Jurkat, Clone E6-1 (cell line): Measurements from ENCODE around the gene TWSG1.
"Not testable (repeated sequence)": the region's sequence is repeated elsewhere in the genome, so short reads cannot be mapped to it uniquely, and the experiment has no call there.

Experiments used
- DNase-seq: peaks from one replicate; pipeline ENCODE4 v3.0.0-alpha.2; 2011; ENCODE audit warnings: low read depth, low spot score
- H3K4me3 ChIP-seq: 2 replicates; pipeline ENCODE4 v1.5.1; 2011; ENCODE audit warnings: mild to moderate bottlenecking, low read length, control low read depth, moderate library complexity

Gene TWSG1

DNA sequence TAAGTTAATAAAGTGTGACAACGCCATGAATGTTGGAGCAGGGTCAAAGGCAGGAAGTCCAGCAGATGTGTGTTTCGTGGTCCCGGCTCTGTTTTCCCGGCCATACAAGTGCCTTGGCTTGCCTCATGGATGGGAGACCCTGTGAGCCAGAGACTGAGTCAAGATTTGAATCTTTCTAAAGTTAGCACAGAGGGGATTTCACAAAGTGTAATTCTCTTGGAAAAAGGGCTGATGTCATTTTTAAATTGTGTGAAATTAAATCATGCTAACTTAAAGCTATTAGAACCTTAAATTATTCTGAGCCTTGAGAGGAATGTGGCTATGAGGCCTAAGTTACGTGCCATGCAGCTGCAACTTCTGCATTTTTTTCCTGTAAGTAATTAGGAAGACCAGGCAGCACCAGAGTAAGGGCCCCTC, 102.5 kb downstream of the TWSG1 start:
- H3K4me3 ChIP-seq: no peak overlapping the region
- no peak for DNase-seq

DNA sequence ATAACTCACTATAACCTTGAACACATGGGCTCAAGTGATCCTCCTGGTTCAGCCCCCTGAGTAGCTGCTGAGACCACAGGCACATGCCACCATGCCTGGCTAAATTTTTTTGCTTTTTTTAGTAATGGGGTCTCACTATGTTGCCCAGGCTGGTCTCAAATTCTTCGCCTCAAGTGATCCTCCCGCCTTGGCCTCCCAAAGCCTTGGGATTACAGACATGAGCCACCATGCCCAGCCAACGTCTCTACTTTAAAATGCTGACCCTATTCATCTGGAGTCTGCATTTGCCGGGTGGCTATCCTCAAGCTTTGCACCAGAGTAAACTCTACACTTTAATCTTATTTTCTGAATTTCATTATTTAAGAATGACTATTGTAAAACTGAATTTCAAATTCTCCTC, 103.1 kb downstream of the TWSG1 start:
- no peak for DNase-seq
- H3K4me3 ChIP-seq: no peak overlapping the region

DNA sequence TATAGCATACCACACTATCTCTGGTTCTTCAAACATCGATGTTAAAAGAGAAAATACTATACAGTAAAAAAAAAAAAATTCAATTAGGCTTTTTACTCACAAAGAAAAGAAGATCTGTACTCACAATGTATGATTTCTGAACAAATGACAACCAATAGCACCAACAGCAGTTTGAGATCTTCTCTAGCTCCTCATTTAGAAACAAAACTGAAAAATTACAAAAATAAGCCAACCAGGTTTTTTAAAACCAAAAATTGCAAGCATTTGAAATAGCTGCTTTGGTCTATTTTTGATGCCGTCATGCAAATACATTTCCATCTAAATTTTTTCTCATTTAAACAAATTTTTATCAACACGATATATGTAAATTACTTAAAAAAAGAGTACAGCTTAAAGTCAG, 106.5 kb downstream of the TWSG1 start:
- DNase-seq: no peak
- H3K4me3 ChIP-seq: no peak overlapping the region

DNA sequence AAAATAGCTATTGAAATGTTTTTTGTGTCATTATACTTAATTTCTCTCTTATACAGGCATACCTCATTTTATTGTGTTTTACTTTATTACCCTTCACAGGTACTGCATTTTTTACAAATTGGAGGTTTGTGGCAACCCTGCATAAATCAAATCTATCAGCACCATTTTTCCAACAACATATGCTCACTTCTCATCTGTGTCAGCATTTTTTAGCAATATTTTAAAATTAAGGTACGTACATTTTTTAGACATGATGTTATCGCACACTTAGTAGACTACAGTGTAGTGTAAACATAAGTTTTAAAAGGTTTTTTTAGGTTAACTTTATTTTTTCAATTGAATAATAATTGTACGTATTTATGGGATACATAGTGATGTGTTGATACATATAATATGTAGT, 110.0 kb downstream of the TWSG1 start:
- DNase-seq: no peak

DNA sequence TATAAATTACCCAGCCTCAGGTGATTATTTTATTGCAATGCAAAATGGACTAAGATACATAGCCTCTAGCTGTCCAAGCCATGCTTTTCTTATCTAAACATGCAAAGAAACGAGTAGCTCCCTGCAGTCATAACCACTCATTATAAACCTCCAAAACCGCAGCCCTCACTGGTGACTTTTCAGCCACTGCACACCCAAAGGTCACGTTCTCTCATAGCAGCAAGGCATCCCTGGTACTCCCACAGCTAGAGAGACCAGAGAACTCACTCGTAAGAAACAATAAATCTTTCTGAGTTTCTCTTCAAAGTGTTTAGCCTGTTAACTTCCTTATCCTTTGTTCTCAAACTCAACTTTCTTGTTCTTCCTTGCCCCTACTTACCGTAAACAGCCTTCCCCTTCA, 112.3 kb downstream of the TWSG1 start:
- no peak overlapping the region for H3K4me3 ChIP-seq
- DNase-seq: no peak

More for the DNA sequence above, 110.0 kb downstream of the TWSG1 start:
- H3K4me3 ChIP-seq: no peak overlapping the region

DNA sequence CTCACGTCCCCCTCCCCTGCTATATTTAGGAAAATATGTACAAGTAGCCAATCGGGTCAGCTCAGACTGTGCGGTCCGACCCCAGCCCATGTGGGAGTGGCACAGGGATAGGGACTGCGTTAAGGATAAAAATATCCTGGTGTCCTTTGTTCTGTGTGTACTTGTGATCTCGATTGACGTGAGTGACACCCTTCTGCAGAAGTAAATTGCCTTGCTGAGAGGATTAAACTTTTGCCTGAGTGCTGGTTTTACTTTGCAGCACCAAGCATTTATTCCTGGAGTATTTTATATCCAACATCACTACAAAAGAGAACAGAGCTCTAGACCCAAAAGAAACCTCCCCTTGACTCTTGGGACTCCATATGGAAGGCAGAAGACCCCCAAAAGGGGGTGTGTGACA, 112.8 kb downstream of the TWSG1 start:
- no peak for DNase-seq

DNA sequence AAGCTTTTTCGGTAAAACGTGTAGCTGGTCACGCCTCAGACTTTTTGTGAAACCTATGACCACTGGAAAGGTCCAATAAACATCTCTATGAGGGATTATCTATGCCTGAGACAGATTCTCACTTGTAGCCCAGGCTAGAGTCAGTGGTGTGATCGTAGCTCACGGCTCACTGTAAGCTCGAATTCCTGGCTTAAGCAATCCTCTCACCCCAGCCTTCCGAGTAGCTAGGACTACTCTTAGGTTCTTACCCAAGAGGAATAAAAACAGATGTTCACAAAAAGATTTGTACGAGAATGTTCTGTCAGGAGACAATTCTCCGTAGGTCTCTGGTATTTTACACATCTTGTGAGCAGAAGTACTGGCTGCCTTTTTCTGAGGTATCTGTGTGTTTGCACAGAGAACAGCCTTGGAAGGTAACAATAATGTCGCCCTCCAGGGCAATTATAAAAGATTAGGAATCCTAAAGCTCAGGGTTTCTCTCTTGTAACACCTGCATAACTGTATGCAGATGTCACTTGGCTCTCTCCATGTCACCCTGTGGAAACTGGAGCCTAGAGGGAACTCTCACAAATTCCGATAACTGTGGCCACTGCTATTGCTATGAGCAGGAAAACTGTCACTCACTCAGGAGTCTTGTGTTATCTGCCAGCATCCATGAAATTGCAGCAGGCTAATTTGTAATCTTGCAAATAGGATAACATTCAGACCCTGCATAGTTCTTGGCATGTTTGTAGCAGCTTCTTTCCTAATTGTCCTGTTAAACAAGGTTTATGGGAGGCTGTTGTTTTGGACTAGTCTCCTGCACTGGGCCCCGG, 115.2 kb downstream of the TWSG1 start:
- DNase-seq: no peak
- H3K4me3 ChIP-seq: no peak overlapping the region

More for the DNA sequence above, 112.8 kb downstream of the TWSG1 start:
- no peak overlapping the region for H3K4me3 ChIP-seq

DNA sequence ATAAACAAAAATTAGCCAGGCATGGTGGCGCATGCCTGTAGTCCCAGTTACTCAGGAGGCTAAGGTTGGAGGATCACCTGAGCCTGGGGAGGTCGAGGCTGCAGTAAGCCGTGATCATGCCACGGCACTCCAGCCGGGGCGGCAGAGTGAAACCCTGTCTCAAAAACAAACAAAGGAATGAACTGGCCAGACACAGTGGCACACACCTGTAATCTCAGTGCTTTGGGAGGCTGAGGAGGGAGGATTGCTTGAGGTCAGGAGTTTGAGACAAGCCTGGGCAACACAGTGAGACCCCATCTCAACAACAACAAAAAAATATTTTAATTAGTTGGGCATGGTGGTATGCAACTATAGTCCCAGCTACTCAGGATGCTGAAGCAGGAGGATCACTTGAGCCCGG, 116.3 kb downstream of the TWSG1 start:
- H3K4me3 ChIP-seq, DNase-seq: not testable (repeated sequence)
